A673 (cell line): ENCODE results near the gene SLC10A3. TPM values are rescaled to one million over a fixed set of nuclear protein-coding genes. Genes with fewer than 3 reads are reported as not detected.

ENCODE experiments used
- BruUV-seq: library from RNA; stranded (reverse); fragments of 400-500 nt; replicated peaks from 2 replicates; lab custom pipeline; 2021; lab: Mats Ljungman, UMichigan
- CTCF ChIA-PET: fragments of 300-600 bp; sonication (Branson Sonifier 250); formaldehyde crosslinking; loops from one replicate; lab custom pipeline; 2022; ENCODE audit warnings: antibody characterized with exemption; lab: Charles Lee
- POLR2A ChIA-PET: fragments of 300-600 bp; sonication (Branson Sonifier 250); formaldehyde crosslinking; loops from one replicate; lab custom pipeline; 2022; ENCODE audit warnings: antibody characterized with exemption; ENCODE audit not compliant: low non-redundant PET; lab: Charles Lee
- DNase-seq: peaks from one replicate; pipeline ENCODE4 v3.0.0-alpha.2; 2015; ENCODE audit warnings: low spot score
- H3K27ac ChIP-seq: fragments of 200-600 bp; sonication (generic); 2 replicates; pipeline ENCODE4 v1.5.1; 2016; ENCODE audit warnings: mixed run types, low read depth, mild to moderate bottlenecking, mixed read lengths, antibody characterized with exemption, low read length; ENCODE audit not compliant: poor library complexity, severe bottlenecking
- H3K27me3 ChIP-seq: fragments of 200-600 bp; sonication (generic); replicated peaks from 2 replicates; pipeline ENCODE4 v1.6.1; 2017; ENCODE audit warnings: mixed run types, low read depth, mild to moderate bottlenecking, mixed read lengths, antibody characterized with exemption, low read length; ENCODE audit not compliant: insufficient read depth, poor library complexity
- H3K36me3 ChIP-seq: fragments of 200-600 bp; sonication (generic); 2 replicates; pipeline ENCODE4 v1.6.1; 2016; ENCODE audit warnings: mixed run types, mild to moderate bottlenecking, mixed read lengths, antibody characterized with exemption, low read length; ENCODE audit not compliant: insufficient read depth, poor library complexity, severe bottlenecking
- H3K4me1 ChIP-seq: fragments of 200-600 bp; sonication (generic); 2 replicates; pipeline ENCODE4 v1.6.1; 2017; ENCODE audit warnings: mixed run types, mild to moderate bottlenecking, mixed read lengths, antibody characterized with exemption, low read length; ENCODE audit not compliant: insufficient read depth, poor library complexity, severe bottlenecking
- H3K4me3 ChIP-seq: fragments of 200-600 bp; sonication (generic); 2 replicates; pipeline ENCODE4 v1.5.1; 2016; ENCODE audit warnings: low read depth, mixed run types, mild to moderate bottlenecking, mixed read lengths, low read length; ENCODE audit not compliant: poor library complexity, severe bottlenecking
- H3K9me3 ChIP-seq: fragments of 200-600 bp; sonication (generic); 2 replicates; pipeline ENCODE4 v1.6.1; 2016; ENCODE audit warnings: mixed run types, low read depth, mild to moderate bottlenecking, mixed read lengths, antibody characterized with exemption, low read length; ENCODE audit not compliant: poor library complexity, severe bottlenecking
- CTCF ChIP-seq: fragments of 300-800, 200-600 bp; sonication (generic); conservative IDR thresholded peaks from 2 replicates; pipeline ENCODE4 v1.5.1; 2017; ENCODE audit warnings: low read depth, mild to moderate bottlenecking, antibody characterized with exemption, low read length, moderate library complexity, mixed read lengths
- EZH2 ChIP-seq: fragments of 200-600 bp; sonication (generic); IDR thresholded peaks from 2 replicates; pipeline ENCODE4 v1.6.1; 2017; ENCODE audit warnings: borderline replicate concordance, low read depth, mild to moderate bottlenecking, mixed read lengths, antibody characterized with exemption, low read length; ENCODE audit not compliant: poor library complexity, severe bottlenecking
- intact Hi-C: fragments of 100-400 bp; cut with micrococcal nuclease; formaldehyde crosslinking; loops from one replicate; pipeline ENCODE4 v1.10.0; 2022; ENCODE audit not compliant: unreplicated experiment
- total RNA-seq: library from RNA; stranded (reverse); gene quantifications from 2 replicates; pipeline ENCODE4 v1.2.3, GENCODE V29; 2021

SLC10A3 gene
- total RNA-seq, 1 experiment from 2014 or later = 9.7 TPM

DNA sequence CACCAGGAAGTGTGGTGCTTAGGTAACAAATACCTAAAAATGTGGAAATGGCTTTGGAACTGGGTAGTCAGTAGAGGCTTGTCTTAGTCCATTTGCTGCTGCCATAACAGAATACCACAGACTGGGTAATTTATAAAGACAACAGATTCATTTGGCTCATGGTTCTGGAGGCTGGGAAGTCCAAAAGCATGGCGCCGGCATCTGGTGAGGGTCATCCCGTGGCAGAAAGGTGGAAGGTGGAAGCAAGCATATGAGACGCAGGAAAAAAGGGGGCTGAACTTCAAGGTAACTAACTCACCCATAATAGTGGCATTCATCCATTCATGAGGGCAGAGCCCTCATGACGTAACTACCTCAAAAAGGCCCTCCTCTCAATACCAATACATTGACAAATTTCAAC lies 19.0 kb upstream of the SLC10A3 start:
- Histone ChIP-seq H3K4me1 (no peaks in the 10 kb centered on the region), H3K9me3 (no peaks in the 10 kb centered on the region), H3K4me3 (no peak overlapping the region), H3K27ac (no peak overlapping the region), H3K27me3 (no peaks in the 10 kb centered on the region), H3K36me3 (no peaks in the 10 kb centered on the region)
- ChIA-PET CTCF (no interaction called here), POLR2A (no interaction called here)
- TF ChIP-seq EZH2 = no peak
- intact Hi-C loops = no loop called here
- no peak for DNase-seq
- BruUV-seq = no TSS peak

- H3K36me3 ChIP-seq = no peaks in the 10 kb centered on the region
- H3K4me1 ChIP-seq = no peaks in the 10 kb centered on the region
- DNase-seq = no peak
- H3K4me3 ChIP-seq = no peak overlapping the region
- H3K27me3 ChIP-seq = no peaks in the 10 kb centered on the region
- intact Hi-C loops = no loop called here
- no peak overlapping the region for H3K27ac ChIP-seq
- no peaks in the 10 kb centered on the region for H3K9me3 ChIP-seq
- ChIA-PET CTCF (no interaction called here), POLR2A (no interaction called here)
- TF ChIP-seq EZH2 (no peak), CTCF (no peak)
- BruUV-seq = no TSS peak
Observed at GRCh38 chrX:154508384-154508745, 17.9 kb upstream of the SLC10A3 start.

GRCh38 chrX:154507673-154508383 lies 17.4 kb upstream of the SLC10A3 start:
- TF ChIP-seq CTCF (no peak), EZH2 (no peak)
- no peaks in the 10 kb centered on the region for H3K36me3 ChIP-seq
- no TSS peak for BruUV-seq
- H3K27ac ChIP-seq = no peak overlapping the region
- CTCF ChIA-PET = no interaction called here
- intact Hi-C loops = no loop called here
- no peak for DNase-seq
- POLR2A ChIA-PET = no interaction called here
- H3K9me3 ChIP-seq = no peaks in the 10 kb centered on the region
- H3K4me1 ChIP-seq = no peaks in the 10 kb centered on the region
- H3K27me3 ChIP-seq = no peaks in the 10 kb centered on the region
- no peak overlapping the region for H3K4me3 ChIP-seq
